HG02943 (cell line): ENCODE results near the gene PRKCA.

Experiments
- ATAC-seq: cut with Tn5 transposase; IDR thresholded peaks from one replicate; pipeline ENCODE4 v1.9.1; 2021; ENCODE audit warnings: mild to moderate bottlenecking, low read depth, moderate library complexity; ENCODE audit not compliant: unreplicated experiment

The PRKCA gene

DNA sequence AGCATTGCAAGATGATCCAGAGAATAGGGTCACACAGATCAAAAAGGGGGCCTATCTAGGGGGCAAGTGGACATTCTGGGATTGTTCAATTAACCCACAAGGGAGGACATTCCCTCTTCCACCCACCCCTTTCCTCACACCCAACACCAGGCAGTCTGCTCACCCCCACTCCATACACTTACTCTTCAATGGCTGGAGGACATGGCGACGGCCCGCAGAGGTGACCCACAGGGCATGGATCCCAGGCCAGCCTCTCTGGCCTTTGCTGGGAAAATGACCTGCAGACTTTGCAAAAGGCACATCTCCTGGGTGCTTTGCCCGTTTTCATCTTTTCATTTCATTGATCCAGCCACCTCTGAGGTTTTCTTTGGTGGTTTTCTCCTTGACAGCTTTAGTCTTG, 530.8 kb downstream of the PRKCA start:
- no peak for ATAC-seq

DNA sequence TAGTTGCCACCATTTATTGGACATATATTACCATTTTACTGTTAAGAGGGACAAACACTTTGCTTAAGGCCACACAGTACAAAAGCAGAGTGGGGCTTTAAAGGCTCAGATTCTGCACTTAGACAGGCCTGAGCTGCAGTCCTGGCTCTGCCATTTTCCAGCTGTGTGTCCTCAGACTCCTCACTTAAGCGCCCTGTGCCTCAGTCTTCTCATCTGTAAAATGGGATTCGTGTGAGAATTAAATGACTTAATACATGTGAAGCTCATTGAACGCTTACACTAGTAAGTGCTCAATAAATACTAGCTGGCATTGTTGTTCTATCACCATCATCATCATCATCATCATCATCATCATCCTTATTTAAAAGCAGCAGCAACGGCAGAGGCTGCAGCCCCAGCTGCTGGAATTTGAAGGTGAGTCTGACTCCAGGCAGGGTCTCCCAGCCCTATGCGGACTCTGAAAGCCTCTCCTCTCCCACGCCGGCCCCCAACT, 532.1 kb downstream of the PRKCA start:
- no peak for ATAC-seq

DNA sequence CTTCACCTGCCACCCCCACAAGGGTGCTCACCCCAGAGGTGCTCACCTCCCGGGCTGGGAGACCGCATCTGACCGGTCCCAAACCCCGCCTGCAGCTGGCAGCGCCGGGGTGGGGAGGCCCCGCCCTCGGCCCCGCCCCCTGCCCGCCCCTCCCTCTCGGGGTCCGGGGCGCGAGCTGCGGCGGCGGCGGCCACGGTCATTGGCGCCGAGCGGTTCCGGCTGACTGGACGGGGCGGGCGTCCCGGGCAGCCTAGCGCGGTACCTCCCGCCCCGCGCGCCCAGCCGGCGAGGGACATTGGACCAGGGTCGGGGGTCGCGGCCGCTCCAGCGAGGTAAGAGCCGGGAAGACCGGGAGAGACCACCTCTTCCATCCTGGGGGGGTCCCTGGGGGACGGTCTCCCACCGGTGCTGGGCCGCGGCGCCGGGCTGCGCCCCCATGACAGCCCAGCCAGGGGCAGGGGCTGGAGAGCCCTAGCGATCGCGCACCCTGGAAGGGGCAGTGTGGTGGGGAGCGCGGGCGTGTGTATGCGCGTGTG, 532.6 kb downstream of the PRKCA start, which contains the start of gene CACNG5:
Gene CACNG5 (plus strand): TSS at position 199 of the 536 bp plus-strand sequence. CDS start 42,216 bp downstream, outside the sequence.
- no peak for ATAC-seq

DNA sequence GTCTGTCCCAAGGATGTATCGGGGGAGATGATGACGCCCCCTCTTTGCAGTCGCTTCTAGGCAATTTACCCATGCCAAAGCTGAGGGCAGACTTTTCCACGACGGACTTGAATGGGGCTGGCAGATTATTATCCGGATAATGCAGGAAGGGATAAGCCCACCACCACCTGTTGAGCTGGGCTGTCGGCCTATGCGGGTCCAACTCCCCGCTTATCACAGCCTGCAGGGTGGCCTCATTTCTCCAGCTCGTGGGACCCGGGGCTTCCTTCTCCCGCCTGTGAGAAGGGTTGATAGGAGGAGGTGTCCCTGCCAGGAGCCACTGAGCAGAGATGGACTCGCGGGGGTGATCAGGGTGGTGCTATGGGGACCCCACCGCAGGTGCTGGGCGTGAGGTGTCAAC, 533.1 kb downstream of the PRKCA start:
- ATAC-seq, result no peak

DNA sequence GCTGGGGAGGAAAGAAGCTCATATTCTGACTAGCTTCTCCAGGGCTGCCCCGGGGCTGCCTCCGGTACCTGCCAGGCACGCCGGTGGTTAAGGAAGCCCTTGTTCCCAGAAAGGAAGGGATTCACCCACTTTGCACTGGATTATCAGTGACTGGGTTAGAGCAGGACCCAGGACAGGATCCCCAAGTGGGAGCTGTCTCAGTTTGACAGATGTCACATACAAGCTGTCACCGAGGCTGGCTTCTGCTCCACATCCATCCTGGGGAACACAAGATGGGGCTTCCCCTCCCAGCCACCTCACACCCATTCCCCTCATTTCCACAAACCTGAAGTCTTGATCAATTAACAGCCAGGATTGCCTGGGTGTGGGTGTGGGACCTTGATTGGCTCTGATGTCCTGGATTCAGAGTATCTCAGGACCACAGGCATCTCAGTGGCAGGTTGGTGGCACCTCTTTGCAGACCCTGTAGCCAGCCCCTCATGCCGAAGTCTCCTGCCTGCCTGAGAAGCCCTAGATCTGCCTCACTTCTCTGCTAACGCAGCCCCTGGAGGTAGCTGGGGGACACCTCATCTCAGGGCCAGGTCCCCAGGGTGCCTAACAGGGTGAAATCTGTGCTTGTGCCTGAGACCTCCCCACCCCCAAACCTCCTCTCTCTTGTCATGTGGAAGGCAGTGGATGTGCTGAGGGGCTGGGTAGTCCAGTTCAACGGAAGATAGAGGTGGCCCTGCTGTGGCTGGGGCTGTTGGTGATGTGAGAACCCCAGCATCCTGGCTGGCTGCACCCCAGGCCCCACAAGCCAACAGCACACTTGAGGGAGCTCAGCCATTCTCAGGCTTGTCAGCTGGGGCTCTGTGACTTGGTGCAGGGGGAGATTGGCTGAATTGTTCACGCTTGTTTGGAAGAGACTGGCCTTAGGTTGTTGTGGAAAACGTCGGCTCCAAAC, 533.9 kb downstream of the PRKCA start:
- no peak for ATAC-seq

DNA sequence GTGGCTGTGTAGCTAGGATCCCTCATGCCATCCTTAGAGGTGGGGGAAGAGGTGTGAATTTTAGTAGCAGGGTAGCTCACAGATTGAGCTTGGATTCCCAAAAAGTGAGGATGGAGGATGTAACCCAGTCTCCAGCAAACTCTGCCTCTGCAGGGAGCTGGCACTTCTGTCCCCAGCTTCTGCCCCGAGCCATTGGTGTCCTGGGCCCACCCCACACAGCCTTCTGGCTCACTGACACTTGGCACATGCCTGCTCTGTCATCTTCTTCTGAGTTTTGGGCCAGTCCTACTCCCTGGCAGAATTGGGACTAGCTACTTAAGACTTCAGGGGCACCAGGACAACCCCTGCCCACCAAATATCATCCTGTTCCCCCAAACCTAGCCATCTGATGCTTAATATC, 534.8 kb downstream of the PRKCA start:
- no peak for ATAC-seq

DNA sequence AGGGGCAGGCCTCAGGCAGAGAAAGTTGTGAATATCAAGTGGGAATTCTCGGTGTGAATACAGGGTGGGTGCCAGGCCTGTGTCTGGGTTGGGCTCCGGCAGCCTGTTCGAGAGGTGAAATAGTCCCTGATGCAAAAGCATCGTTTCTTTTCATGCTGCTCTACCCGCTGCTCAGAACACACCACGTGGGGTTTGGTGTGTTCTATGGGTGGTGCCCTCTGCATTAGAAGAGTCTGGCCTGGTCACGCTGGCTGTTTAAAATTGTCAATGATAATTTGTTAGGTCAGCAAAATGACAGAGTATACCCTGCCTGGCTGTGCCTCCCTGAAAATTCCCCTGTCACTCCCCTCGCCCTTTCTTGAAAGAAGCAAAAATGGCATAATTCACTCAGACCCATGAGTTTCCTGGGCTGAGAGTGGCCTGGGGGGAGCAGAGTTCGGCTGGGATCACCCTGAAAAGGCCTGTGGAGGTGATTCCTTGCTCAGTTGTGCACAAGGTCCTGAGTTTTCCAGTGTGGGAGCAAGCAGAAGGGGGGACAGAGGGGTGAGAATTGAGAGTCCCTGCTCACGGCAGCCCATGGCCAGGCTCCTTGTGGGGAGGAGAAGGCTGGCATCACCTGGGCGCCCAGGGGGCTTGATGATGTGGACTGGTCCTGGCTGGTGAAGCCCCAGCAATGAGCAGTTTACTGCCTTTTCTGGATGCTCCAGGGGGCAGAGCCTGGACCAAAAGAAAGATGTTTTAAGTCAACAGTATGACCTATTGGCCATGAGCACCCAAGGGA, 535.7 kb downstream of the PRKCA start:
- ATAC-seq, result no peak

DNA sequence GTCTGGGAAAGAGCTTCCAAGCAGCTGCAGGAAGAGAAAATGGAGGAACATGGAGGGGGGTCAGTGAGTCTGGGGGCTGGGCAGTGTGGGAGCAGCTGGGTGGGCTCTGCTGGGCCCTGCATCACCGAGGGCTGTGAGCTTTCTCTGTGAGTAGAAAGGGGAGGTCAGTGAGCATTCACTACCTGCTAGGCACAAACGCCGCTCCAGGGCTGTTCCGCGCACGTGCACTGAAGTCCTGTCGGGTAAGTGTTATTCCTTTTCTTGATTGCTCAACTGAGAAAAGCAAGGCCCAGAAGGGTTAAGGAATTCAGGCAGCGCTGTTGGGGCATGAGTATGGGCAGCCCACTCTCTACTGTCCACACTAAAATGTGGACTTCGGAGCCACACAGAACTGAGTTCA, 537.2 kb downstream of the PRKCA start:
- no peak for ATAC-seq

DNA sequence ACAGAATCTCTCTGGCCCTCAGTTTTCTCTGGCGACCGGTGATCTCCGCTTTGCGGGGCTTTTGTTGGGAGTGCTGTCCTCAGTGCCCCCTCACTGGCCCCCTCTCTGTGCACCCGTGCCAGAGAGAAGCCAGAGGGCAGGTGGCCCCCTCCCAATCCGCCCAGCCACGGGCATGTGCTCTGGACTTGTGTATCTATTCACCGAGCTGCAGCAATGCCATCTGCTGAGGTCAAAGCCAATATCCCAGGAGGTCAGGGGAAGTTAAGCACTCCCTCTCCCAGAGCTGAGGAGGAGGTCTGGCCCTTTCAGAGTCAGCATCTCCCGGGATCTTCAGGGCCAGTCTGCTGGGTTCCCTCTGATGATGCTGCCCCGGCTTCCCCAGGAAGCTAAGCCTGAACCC, 537.6 kb downstream of the PRKCA start:
- ATAC-seq, result no peak

DNA sequence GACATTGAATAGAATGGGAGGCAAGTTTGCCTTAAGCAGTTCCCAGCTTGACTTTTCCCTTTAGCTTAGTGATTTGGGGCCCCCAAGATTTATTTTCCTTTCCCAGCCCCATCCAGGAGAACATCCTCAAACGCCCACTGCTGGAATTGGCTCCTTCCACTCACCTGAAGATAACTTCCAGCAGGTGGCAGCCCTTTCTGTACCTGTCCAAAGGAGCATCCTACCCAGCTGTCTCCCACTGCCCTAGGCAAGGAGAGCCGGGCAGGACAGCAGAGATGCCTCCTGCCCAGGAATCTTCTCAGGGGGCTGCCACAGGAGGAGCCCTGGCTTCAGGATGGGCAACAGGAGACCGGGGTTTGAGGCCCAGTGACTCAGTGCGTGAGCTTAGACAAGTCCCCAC, 538.9 kb downstream of the PRKCA start:
- ATAC-seq, result no peak

DNA sequence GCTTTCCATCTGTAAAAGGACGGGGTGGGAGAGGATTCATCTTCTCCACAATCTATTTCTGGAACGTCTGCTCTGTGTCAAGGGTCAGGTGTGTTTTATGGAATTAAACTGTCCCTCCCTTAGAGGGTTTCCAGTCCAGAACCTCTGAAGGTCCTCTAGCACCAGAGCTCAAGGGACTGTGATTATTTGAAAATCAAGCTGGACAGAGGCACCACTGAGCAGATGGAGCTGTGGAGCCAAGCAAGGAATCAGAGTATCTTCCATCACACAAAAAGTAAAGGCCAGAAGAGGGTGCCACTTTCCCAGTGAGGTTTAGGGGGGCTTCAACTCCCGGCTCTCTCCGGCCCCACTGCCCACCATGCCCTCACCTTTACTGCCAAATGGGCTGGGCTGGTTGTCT, 539.3 kb downstream of the PRKCA start:
- ATAC-seq, result no peak

DNA sequence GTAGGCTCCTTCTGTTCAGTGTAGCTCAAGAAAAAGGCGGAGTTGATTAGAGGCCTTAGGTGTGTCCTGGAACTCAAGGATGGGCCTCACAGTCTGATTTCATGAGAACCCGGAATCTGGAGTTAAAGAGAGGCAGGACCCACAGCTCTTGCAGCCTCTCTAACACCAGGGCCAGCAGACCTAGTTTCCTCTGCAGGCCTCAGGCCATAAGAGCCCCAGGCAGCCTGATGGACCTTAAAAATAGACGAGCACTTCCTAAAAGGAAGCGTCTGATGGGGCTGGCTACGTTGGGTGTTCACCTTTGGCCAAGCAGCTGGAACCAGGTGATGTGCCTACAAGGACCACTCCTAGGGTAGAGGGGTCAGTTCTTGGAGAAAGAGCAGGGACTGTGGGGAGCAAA, 540.1 kb downstream of the PRKCA start:
- ATAC-seq, result no peak

DNA sequence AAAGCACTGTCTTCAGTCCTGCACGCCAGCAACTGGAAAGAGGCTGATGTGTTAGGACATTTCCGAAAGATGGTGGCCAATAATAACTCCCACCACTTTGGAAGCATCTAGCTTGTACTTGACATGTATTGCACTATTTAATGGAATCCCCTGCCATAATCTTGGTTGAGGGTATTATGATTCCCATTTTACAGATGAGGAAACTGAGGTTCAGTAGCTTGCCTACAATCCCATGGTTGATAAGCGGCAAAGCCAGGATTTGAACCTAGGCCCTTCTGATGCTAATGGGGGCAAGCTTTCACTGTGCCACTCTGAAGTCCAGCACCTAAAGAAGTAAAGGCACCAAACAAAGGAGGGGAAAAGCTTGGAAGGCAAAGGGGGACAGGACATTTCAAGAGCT, 540.5 kb downstream of the PRKCA start:
- ATAC-seq, result no peak

DNA sequence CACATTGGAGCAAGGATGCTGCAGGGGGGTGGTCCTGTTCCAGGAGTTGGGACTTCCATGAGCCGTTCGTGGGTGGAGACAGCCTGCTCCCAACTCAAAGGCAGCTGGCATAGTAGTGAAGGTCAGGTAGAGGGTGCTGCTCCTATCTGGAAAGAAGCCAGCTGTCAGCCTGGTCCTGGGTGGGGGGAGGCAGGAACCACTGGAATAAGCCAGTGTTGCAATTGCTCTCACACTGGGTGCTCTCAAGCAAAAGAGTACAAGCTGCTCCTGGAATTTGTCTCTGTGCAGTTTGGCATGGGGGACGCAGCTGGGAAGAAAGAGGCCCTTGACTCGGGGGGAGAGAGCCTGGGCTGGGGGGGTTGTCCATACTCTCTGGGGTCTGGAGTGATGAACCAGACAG, 541.2 kb downstream of the PRKCA start:
- ATAC-seq, result no peak

DNA sequence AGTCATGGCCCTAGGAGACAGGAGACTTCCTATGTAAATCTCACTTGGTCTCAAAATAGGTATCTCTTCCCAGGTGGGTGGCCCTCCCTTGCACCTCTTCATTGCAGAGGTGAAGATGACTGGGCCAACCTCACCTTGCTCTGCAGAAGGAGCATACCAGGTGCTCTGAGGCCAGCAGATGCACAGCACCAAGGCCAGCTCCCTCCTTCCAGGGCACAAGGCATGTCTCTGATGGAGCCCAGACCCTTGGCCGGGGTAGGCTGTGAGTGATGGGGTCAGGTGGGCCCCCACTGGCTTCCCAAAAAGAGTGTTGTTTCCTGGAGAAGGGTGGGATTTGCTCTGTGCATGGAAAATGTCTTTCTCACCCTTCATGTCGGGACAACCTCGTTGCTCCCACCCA, 545.3 kb downstream of the PRKCA start:
- ATAC-seq, result no peak

DNA sequence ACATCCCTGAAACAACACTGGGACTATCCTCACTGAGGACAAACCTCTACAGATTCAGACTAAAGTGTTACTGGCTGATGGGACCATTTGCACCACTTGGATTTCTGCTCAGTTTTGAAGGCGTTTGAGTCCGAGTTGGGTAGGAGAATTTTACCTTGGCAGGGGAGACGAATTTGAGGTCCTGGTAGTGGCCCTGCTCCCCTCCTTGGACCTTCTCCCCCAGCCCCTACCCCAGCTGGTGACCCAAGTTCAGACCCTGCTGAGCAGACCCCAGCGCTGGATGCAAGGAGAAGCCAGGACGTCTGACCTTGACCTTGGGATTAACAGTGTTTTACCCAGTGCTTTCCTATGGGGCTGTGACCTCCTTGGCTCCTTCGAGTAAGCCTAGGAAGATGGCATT, 546.1 kb downstream of the PRKCA start:
- ATAC-seq, result no peak

DNA sequence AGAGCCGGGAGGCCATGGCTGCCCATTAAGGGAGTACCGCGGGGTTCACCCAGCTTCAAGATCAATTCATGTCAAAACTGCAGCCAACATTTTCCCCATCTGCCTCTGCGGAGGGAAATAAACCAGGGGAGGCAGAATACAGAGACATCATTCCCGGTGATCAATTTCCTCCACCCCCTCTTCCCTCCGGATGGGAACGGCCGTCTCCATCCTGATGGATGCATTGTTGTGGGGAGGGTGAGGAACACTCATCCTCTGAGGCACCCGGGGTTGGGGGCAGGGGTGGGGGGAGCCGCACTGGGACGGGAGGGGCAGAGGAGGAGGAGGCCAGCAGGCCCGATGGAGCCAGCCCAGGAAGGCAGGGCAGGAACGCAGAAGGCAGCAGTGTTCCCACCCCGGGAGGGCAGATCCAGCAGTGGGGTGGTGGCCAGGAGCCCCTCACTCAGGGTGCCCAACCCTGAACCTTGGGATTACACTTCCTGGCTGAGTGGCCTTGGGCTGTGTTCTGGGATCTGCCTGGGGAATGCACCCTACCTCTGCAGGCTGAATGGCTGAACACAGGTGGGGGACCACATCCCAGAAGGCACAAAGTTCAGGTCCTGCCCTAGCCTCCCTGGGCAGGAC, 546.7 kb downstream of the PRKCA start:
- ATAC-seq, result no peak

DNA sequence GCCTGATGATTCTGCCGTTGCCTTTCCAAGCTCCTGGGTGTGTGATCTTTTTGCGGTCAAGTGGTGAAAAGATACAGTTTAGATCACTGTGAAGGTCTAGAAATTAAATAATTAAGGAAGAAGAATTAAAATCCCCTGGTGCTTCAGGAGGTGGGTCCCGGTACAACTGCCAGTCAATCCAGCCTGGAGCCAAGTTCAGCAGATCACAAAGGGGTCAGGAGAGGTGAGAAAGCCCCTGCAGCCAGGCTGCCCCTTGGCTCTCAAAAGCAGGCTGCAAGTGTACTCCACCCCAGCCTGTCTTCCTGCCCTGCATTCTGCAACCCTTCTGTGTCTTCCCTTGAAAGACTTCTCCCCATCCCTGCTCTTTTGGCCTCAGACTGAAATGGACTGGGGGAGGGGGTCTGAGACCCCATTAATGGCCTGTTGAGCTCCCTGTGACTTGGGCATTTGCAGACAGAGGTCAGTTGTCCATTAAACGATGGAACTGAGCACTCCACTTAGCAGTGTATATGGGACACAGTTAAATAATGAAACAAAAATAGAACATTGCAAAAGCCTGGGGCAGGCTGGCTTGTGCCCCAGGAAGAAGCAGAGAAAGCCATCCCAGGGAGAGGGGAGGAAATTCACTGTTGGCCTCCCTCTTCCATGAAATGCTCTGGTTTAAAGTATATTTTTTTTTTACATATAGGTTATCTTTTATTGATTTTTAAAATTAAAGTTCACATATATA, 547.6 kb downstream of the PRKCA start:
- ATAC-seq, result no peak

DNA sequence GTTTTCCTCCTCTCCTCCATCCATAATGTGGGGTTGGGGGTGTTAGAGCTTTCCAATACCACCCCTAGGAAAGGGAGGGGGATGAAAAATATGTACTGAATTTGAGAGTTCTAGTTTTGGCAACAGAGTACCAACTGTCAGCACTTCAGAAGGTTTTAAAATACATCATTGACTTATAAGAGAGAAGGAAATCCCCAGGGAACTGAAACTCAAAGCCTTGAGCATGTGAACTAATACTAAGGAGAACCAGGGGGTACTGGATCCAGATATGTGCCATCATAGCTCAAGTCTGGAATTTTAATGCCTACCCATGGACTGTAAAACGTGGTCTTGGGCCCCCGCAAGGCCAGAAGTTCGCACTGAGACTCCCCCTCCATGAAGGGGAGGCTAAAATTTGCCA, 548.3 kb downstream of the PRKCA start:
- no peak for ATAC-seq

DNA sequence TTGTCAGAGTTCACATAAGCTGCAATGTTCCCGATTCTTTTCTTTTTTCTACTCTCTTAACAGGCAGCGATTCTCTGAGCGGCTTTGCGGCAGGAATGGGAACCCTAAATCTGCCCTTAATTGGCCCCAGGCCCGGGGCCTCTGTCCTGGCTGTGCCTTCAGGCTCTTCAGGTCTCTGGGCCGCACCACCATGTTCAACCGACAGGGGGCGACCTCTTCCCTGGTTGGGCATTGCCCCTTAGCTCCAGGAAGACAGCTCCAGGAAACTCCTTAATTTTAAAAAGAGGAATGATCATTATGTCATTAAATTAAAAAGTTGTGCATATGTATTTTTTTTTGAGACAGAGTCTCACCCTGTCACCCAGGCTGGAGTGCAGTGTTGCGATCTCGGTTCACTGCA, 552.8 kb downstream of the PRKCA start:
- no peak for ATAC-seq
